ENCODE measurements around the gene SEMA4D.

Gene SEMA4D

GRCh38 chr9:89541798-89542197 is 43.9 kb upstream of the SEMA4D start:
- no peak overlapping the region for H3K4me3 ChIP-seq (ENCODE audit: low read depth, low read length)
- no peak for TF ChIP-seq CTCF (IDR thresholded peaks at IDR 0.05; ENCODE audit: low read depth, low read length)

GRCh38 chr9:89539374-89539773 is 41.5 kb upstream of the SEMA4D start:
- H3K4me3 ChIP-seq (ENCODE audit: low read depth, low read length), result no peak overlapping the region
- no peak for TF ChIP-seq CTCF (IDR thresholded peaks at IDR 0.05; ENCODE audit: low read depth, low read length)

DNA sequence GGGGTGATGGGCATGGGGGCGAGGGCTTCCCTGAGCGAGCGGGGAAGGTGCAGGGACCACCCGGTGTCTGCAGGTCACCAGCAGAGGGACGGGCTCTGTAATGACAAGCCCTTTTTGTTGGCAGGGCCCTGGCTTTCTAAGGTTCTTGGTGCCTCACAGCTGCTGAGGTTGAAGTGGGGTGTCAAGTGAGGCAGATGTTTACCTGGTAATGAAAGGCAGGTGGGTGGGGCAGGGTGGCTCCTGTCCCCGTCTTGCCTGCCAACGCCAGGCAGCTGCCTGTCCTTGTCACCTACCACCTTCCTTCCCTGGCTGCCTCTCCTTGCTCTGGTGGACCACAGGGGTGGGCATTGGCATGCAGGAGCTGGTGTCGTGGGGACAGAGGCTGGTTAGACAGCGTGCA is 41.0 kb upstream of the SEMA4D start:
- TF ChIP-seq CTCF (IDR thresholded peaks at IDR 0.05; ENCODE audit: low read depth, low read length), result no peak
- no peak overlapping the region for H3K4me3 ChIP-seq (ENCODE audit: low read depth, low read length)

GRCh38 chr9:89537166-89537565 is 39.3 kb upstream of the SEMA4D start:
- no peak overlapping the region for H3K4me3 ChIP-seq (ENCODE audit: low read depth, low read length)
- TF ChIP-seq CTCF (IDR thresholded peaks at IDR 0.05; ENCODE audit: low read depth, low read length), result no peak

DNA sequence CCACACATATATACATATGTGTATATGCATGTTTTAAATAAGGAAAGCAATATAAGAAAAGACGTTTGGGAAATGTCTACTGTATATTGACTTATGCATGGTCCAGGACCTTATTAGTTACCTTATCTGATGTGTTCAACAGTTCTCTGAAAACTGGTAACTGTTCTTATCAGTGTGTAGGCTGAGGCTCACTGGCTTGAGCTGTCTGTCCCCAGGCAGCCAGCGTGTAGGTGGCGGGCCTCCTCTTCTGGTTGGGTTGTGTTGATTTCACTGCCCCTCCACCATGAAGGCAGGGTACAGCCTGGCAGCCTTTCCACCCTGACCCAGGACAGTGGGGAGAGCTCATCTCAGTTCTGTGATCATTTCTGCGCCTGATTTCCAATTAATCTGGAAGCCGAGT is 38.7 kb upstream of the SEMA4D start:
- H3K4me3 ChIP-seq (ENCODE audit: low read depth, low read length), result no peak overlapping the region
- TF ChIP-seq CTCF (IDR thresholded peaks at IDR 0.05; ENCODE audit: low read depth, low read length), result no peak

- H3K4me3 ChIP-seq (ENCODE audit: low read depth, low read length), result no peak overlapping the region
- no peak for TF ChIP-seq CTCF (IDR thresholded peaks at IDR 0.05; ENCODE audit: low read depth, low read length)
These were observed 38.2 kb upstream of the SEMA4D start for GRCh38 chr9:89536145-89536574.

- H3K4me3 ChIP-seq (ENCODE audit: low read depth, low read length), result no peak overlapping the region
- no peak for TF ChIP-seq CTCF (IDR thresholded peaks at IDR 0.05; ENCODE audit: low read depth, low read length)
These were observed 37.5 kb upstream of the SEMA4D start for GRCh38 chr9:89535461-89535860.

Measured in WI38 (cell line).